GM21423 (cell line): ENCODE results near the gene TARP.

Experiments used
- ATAC-seq: cut with Tn5 transposase; IDR thresholded peaks from one replicate; pipeline ENCODE4 v1.9.1; 2021; ENCODE audit warnings: mild to moderate bottlenecking, moderate library complexity; ENCODE audit not compliant: unreplicated experiment

Gene TARP

DNA sequence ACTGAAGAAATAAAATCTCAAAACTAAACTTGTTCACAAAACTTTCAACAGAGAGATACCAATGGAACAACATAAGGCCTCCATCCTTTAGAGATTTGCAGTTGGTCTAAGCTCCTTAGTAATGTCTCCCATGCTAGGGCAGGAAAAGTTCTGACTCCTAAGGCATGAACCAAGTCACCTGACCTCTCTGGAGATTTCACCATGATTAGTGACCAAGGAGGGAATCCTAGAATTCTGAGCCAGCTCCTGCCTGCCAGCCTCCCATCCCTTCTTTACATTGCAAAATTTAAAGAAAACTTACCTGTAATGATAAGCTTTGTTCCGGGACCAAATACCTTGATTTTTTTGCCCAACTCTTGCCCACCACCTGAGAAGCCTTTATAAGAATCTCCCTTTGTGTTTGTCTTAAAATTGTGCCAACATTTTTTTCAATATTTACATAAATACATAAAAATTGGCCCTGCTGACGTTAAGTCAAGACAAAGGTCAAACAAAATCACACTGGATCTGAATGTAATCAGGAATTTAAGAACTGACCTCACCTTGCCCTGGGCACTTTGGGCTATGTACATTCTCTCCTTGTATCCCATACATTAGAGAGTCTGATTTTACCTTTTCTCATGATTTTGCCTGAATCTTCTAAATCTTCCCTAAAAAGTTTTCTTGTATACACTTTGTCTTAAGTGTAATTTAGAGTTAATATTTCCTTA lies at the start of gene TARP:
TARP (minus strand) TSS at position 351 of the 710 bp plus-strand sequence.
- ATAC-seq: no peak

DNA sequence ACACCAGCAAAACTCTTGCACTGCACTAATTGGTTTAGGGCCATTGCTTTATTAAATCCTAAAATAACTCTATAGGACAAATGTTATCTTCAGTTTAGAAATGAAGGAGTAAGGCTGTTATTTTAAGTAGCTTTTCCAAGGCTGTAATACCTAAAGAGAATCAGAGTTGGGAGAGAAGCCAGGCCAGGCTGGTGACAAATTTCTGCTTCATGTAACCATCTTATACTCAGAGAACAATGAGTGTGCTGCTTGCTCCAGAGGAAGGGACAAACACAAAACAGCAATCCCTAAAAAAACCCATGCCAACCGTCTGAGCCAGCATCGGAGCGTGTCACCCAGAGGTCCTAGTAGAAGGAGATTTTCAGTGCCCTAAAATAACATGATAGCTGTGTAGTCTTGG lies 49.7 kb upstream of the TARP start:
- no peak for ATAC-seq

DNA sequence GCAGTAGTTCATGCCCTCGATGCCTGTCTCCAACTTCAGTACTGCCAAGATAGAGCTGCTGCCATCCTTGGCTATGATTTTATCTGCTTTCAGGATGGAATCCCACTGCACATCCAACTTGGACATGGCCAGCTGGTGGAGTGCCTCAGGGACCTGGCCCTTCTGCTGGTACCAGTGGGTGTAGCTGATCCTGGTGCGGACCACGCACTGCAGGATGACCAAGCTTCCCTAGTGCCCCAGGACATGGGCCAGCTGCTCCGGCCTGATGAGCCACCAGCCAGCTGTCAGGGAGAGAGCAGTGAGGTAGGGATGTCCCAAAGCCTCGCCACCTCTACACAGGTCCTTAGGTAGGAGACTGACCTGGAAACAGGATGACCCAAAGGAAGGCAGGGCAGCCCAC lies 49.0 kb upstream of the TARP start:
- no peak for ATAC-seq

DNA sequence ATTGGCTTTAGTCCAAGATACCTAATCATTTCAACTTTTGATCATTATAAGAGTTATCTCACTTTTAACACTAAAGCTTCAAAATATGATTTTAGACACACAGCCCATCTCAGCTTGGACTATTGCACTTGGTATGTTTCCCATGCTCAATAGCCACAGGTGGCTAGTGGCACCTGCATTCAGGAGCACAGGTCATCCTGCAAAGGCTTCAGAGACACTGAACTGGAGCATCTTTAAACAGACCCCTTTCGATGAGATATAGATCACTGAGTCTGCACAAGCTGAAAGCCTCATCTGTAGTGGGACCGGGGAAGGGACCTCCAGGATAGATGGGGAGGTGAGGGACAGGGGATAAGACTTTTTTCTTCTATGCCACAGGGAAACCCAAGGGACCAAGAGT lies 48.5 kb upstream of the TARP start:
- ATAC-seq: no peak

DNA sequence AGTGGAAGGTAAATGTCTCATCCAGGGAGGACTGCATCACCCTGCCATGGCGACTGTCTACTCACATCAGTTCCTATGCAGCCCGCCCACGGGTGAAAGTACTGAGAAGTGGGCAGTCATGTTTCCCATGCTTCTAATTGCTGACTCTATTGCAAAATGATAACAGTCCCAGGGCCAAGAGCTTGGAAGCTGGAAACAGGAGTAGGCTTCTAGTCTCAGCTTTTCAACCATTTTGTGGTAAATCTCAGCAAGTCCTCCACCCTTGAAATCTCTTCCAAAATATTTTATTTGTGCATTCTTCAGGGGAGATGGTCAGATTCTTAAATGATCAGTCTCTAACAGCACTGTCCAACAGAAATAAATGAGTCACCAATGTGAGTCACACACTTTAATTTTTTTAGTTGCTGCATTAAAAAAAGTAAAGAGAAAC lies 48.1 kb upstream of the TARP start:
- no peak for ATAC-seq

DNA sequence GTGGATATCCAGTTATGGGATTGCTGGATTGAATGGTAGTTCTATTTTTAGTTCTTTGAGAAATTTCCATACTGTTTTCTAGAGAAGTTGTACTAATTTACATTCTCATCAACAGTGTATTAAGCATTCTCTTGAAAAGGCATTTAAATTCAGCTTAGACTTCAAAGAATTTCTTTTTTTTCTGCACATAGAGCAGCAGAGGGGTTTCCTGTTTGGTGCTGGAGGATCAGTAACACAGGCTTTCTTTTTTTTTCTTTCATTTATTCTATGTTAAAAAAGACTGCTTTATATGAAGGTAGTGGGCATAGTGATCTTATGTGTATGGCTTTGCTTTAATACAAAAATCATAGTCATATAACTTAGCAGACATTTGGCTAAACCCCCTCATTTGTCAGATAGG lies 47.6 kb upstream of the TARP start:
- no peak for ATAC-seq

DNA sequence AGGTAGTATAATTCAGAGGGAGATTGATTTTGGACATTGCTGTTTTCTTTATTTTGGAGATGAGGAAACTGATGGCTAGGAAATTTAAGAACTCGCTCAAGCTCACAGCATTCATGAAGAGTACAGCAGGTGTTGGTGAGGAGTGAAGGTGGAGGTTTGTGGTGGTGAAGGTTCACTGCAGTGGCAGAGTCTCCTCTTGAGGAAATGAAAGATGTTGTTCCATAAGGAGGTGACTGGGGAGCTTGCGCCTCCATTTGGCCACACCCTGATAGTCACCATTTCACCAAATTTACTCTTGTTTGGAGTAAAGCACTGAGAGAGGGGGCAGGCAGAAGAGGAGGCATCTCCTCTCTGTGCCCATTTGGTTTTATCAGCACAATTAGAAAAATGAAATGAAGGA lies 46.4 kb upstream of the TARP start:
- ATAC-seq: no peak

DNA sequence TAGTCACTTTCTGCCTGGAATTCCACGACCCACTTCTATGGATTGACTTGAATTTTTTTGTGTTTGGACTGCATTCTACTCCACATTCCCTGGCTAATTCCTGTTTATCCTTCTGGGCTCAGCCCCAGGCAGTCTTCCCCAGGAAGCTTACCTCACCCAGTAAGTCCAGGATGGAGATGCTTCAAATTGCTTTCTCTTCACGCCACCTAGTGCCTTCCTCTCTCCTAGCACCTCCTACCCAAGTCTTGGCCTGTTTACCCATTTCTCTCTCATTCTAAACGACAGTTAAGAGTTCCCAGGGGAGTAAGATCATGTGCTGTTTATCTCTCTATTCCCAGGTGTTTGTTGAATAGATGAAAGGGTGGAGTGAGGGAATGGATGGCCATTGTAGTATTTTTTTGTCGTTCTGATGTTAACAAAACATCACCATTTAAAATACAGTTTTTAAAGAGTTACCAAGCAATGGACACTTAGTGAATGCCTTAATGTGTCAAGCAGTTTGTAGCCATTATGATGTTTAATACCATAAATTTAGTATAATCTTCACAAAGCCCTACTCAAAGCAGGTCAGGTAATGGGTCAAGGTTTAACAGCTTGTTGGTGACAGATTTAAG lies 45.5 kb upstream of the TARP start:
- ATAC-seq: peak; percentile 75

DNA sequence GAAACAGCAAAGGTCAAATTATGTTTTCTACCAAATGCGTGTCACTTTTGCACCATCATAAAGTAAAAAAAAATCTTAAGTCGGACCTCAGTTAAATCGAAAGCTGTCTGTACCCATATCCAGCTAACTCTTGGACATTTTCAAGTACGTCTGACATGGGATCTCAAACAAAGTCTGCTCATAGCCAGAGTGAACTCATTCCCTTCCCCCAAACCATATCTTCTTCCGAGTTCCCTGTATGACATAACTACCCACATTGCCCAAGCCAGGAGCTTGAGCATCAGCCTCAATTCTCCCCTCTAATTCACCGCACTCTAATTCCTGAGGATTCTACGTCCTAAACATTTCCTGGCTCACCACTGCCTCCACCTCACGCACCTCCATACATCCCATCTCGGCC lies 44.8 kb upstream of the TARP start:
- ATAC-seq: no peak

DNA sequence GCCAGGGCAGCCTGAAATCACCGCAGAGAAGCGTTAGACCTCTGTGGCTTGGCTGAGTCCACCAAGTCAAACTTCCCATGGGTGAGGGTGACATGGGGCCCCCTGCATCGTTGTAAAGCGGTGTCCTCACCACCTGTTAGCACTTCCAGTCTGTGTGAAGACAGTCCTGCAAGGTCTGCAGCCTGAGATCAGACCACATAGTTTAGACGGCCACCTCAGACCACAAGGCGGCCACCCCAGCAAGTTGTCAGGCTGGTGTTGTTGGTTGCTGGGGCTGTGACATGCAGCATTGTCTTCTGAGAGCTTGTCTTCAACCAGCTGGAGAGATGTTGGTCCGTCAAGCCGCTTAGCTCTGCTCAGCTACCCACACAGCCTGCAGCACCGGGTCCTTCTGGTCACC lies 44.1 kb upstream of the TARP start:
- ATAC-seq: no peak

DNA sequence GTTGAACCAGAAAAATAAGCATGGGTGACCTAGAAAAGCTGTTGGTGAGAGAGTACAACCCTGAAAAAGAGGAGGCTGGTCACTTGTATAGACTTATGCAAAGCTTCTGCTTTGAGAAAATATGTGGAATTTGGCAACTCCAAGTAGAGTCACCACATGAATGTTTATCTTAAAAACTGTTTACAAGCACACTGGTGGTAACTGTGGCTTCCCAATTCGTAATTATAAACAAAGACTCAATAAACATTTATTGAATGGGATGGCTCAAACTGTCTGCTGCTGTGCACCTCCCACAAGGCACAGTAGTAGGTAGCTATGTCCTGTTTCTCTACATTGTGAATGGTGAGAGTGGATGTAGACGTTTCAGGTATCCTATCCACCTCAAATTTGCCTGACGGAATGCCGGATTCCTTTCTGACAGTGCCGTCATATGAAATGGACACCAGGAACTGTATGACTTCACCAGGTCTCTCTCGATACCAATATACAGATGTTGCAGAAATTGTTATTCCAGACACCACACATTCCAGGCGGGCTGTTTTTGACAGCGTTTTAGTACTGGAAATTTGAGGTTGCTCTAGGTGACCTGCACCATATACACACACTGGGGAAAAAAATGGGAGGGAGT lies 43.4 kb upstream of the TARP start:
- no peak for ATAC-seq

DNA sequence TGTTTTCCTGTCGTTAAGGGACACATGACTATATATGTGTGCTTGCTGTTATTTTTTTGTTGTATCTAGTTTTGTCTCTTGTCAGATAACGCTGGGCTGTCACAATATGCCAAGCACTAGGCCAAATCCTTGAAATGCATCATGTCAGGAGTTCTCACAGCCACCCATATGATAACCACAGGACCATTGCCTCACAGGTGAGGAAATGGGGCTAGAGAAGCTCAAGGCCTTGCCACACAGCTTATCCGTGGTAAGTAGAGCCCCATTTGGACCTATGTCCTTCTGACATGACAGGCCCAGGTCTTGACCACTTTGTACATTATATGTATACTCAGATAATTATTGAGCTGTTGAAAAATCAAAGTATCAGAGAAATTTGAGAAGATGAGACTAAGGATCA lies 42.0 kb upstream of the TARP start:
- no peak for ATAC-seq

DNA sequence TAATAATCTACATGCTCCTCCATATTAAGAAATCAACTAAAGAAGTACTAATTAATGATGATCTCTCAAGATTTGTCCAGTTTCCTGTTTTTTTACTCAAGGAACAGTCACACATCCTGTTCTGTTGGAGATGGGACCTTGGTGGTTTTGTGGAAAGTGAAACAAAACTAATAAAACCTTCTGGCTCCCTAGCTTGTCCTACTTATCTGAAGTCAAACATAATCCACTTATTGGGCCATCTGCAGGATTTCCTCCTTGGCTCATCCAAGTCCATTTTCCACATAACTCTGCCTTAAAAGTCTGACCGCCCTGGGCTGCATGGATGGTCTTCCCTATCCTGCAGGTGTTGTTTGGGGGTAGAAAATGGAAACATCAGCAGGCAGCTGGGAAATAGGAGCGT lies 39.4 kb upstream of the TARP start:
- ATAC-seq: no peak

DNA sequence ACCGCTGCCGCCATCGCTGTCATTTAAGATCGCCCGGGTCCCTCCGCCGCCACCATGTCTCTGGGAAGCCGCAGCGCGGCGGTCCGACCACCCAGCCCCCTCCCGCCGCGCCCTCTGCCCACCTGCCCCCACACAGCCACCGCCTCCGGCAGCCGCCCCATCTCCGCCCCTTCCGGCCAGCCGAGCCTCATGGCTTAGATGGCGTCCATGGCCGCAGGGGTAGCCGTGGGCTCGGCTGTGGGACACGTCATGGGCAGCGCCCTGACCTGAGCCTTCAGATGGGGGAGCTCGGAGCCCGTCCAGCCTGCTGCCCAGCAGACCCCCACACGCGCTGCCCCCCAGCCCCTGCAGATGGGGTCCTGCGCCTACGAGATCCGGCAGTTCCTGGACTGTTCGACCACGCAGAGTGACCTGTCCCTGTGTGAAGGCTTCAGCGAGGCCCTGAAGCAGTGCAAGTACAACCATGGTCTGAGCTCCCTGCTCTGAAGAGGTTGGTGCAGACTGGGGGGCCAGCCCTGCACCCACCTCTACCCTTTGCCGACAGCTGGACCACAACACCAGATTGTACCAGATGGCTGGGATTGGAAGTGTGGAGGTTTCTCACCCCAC lies 38.0 kb upstream of the TARP start:
- peak; percentile 63 for ATAC-seq

DNA sequence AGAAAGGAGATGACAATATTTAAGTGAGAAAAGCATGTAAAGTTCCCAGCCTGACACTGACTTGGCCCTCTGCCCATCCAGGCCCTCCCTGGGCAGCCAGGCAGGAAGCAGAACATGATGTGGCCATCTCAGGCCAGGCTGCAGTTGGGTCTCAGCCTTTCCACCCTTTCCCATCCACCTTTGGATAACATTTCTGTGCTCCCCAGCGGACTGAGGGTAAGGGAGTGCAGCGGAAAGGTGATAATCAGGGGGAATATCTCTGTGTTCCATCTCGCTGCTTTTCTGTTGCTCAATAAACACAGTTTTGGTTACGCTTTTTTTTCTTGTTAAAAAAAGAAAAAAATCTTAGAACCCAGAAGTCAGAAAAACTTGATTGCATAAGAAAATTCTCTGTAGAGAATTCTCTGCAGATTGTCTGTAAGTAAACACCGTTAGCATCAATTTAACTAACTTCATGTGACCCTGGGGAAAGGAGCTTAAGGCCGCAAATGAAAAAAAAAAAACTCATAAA lies 37.2 kb upstream of the TARP start:
- no peak for ATAC-seq

DNA sequence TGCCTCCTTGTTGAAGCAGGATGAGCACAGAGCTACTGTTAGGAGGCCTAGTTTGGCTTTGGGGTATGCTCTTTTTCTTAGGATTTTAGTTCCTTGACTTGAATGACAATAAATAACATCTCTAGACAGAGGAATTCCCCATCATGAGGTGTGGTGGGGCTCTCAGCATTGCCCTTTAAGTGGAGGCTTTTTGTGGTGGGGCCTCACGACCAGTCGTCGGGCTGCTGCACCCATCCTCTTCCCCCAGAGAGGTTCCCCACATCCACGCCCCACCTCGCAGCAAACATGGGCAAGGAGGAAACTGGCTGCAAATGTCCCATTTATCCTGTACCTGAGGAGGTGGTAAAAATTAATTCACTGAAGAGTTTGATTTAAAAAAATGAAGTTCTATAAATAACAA lies 36.1 kb upstream of the TARP start:
- no peak for ATAC-seq

DNA sequence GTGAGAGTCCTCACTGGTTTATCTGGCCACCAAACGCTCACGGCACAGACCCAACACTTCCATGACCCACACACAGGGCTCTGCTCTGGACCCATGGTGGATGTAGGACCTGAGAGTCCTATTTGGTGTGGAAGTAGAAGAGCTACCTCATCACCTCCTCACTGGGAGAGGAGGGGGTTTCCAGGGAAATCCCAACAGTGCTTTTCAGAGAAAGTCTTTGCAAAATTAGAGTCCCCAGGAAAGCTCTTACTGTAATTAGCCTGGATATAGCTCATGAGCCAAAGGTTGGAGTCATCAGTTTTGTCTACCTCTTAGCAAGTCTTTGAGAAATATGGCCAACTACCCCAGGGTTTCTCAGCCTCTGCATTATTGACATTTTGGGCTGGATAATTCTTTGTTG lies 34.7 kb upstream of the TARP start:
- no peak for ATAC-seq

DNA sequence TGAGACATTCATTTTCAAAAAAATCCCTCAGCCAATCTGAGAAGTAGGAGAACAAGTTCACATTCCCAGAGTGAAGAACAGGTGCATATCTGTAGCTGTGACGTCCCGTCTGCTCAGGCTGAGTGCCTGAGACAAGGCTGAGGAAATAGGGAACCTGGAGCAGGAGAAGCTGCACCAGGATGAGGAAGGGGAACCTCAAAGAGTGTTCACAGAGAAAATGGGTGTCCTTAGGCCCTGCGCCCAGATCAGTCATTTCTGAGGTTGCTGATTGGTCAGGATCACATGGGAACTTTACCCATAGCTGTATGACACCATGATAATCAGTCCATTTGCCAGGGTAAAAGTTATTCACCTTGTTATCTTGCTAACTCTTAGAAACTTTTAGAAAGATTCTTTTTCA lies 34.2 kb upstream of the TARP start:
- no peak for ATAC-seq

DNA sequence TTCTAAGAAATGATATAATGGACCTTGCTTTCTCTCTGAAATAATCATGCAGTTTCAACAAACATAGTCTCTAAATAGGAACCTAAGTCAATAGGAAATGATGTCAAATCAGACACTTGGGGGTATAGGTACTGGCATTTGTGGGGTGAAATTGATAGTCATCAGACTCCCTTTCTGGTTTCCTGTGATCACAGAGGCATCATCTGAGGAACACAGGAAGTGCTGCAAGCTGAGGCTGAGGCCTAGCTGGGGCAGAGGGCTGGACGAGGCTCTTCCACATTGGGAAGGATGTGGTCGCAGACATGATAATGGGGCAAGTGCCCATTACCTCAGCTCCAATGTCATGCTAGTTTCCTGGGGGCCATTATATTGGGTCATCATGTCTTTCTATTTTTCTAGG lies 33.5 kb upstream of the TARP start:
- ATAC-seq: no peak

DNA sequence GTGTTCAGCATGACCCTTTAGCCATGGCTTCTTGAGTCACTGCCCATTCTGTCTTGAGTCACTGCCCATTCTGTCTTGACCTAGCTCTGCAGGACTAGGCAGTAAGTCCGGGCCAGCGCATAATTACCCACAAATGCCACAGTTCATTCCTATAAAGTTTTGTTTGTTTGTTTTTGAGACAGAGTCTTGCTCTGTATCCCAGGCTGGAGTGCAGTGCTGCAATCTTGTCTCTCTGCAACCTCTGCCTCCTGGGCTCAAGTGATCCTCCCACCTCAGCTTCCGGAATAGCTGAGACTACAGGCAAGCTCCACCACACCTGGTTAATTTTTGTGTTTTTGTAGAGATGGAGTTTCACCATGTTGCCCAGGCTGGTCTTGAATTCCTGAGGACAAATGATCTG lies 32.7 kb upstream of the TARP start:
- ATAC-seq: no peak

DNA sequence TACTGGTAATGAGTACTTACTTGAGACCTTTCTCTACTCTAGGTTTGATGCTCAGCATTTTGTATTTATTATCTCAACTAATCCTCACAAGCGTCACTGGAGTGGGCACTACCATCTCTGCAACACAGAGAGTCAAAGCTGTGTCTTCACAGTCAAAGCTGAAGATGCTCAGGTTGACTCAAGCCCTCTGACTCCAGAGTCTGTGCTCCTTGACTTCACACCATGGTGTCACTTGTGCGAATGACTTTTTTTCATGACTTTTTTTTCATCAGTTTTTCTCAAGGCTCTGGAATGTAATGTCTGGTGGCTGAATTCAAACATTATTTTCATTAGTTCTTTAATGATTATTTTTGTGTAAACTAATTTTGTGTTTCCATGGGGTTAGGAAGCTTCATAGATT lies 30.4 kb upstream of the TARP start:
- no peak for ATAC-seq

DNA sequence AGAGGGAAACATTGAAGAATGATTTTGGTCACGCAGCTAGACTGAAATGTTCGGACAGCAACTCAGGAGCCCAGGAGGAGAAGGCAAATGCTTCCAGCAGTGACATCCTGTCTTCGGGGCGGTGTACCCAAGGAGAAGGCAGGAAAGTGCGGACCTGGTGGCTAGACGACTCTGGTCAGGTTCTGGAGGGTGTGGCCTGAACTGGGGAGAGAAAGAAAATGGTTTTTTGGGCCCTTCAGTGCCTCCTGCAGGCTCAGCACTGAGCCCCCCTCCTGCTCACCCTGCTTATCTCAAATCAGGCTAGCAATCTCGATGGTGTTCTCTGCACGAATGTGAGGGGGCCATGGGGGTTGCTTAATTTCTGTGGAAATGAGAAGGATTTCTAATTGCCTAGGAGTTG lies 26.7 kb upstream of the TARP start:
- no peak for ATAC-seq
